ENCODE measurements around the gene CRIP2. TPM values are rescaled to one million over a fixed set of nuclear protein-coding genes. Genes with fewer than 3 reads are reported as not detected.

CRIP2 gene
- total and polyA plus RNA-seq, 2 of the 13 experiments (the other 11 are each of a cell fraction or from before 2014, with no cell fraction given), result 31.6 to 37.9 TPM

GRCh38 chr14:105480807-105481801 lies 6.5 kb downstream of the CRIP2 start (continued):
- TF ChIP-seq REL (CRISPR knock-in tag; conservative IDR thresholded peaks at IDR 0.05), result 0 out of 2 replicates have a peak, but pooled peaks have one; percentile 29
- no peak for TF ChIP-seq ZNF674 (CRISPR knock-in tag; IDR thresholded peaks at IDR 0.05; ENCODE audit: low read depth)
- TF ChIP-seq CHCHD3 (CRISPR knock-in tag; IDR thresholded peaks at IDR 0.05), result no peak
- TF ChIP-seq POLR2A (IDR thresholded peaks at IDR 0.05; ENCODE audit: insufficient read depth in 1 of 2, low read depth in 2 of 2, low read length in 2 of 2), result peak in 1 of 2 experiments; percentile 66; a peak in 2 of 4 replicates
- TF ChIP-seq CBX5 (CRISPR knock-in tag; IDR thresholded peaks at IDR 0.05; ENCODE audit: borderline replicate concordance), result peak; percentile 84
- TF ChIP-seq ZNF749 (CRISPR knock-in tag; IDR thresholded peaks at IDR 0.05; ENCODE audit: borderline replicate concordance), result no peak
- peak; percentile 99 for TF ChIP-seq CTCF (CRISPR knock-in tag; IDR thresholded peaks at IDR 0.05)
- TF ChIP-seq ZNF124 (CRISPR knock-in tag; IDR thresholded peaks at IDR 0.05), result peak; percentile 24; the same call in 1 of the 2 replicates
- no peak for TF ChIP-seq ZNF660 (CRISPR knock-in tag; IDR thresholded peaks at IDR 0.05; ENCODE audit: borderline replicate concordance, low read depth)
- TF ChIP-seq ZNF7 (CRISPR knock-in tag; IDR thresholded peaks at IDR 0.05), result no peak
- TF ChIP-seq XRCC5 (optimal IDR thresholded peaks at IDR 0.05; ENCODE audit: low read length), result peak; percentile 91
- TF ChIP-seq ATF6 (CRISPR knock-in tag; conservative IDR thresholded peaks at IDR 0.05), result no peak
- TF ChIP-seq HOXD1 (CRISPR knock-in tag; IDR thresholded peaks at IDR 0.05), result no peak
- 0 out of 2 replicates have a peak, but pooled peaks have one; percentile 14 for TF ChIP-seq BHLHE40 (IDR thresholded peaks at IDR 0.05; ENCODE audit: low read length)
- no peak for TF ChIP-seq HBP1 (CRISPR knock-in tag; IDR thresholded peaks at IDR 0.05; ENCODE audit: low read depth)
- no peak for TF ChIP-seq SRSF4 (IDR thresholded peaks at IDR 0.05; ENCODE audit: low read depth, low read length, poor library complexity, severe bottlenecking)
- TF ChIP-seq FOXK1 (CRISPR knock-in tag; IDR thresholded peaks at IDR 0.05; ENCODE audit: borderline replicate concordance, low read depth), result no peak
- no peak for TF ChIP-seq ZNF484 (CRISPR knock-in tag; IDR thresholded peaks at IDR 0.05; ENCODE audit: borderline replicate concordance, low read depth)

Data from HepG2 (cell line).